Measurements from ENCODE around the gene CYGB.
"Not testable (repeated sequence)": the region's sequence is repeated elsewhere in the genome, so short reads cannot be mapped to it uniquely, and the experiment has no call there.

Gene CYGB

DNA sequence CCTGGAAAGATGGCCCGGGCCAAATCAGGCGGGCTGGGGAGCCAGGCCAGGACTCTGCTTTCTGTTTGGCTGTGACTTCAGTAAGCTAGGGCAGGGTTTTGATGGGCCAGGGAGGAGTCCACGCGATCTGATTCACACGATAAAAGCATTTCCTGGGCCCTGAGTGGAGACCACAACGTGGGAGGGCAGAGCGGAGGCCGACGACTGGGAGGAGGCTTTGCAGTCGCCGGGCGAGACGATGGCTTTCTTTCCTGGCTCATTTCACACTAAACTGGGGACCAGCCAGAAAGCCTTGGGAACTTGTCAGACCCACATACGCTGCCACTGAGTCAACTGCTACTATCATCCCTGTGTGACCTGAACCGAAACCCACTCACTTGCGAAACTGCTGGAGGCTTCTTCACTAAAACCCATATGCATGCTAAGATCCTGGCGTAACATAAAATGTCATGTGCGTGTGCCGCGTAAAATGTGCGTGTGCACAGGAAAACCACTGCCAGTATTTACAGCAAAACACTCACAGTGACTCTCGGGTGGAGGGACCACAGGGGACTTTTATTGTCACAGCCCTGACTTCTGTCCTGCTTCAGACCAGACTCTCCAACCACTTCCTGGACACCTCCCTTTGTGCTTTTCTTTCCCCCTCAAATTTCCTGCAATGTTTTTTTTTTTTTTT, 22.1 kb downstream of the CYGB start:
- Mint-ChIP-seq H3K27me3 (no peaks in the 10 kb centered on the region), H3K27ac (peak overlapping the region; percentile 95), H3K4me1 (ENCODE audit: low read depth) (peaks cover 39% of the 10 kb centered on the region), H3K9me3 (ENCODE audit: low read depth) (no peaks in the 10 kb centered on the region), H3K4me3 (peak overlapping the region; percentile 85), H3K36me3 (no peaks in the 10 kb centered on the region)

DNA sequence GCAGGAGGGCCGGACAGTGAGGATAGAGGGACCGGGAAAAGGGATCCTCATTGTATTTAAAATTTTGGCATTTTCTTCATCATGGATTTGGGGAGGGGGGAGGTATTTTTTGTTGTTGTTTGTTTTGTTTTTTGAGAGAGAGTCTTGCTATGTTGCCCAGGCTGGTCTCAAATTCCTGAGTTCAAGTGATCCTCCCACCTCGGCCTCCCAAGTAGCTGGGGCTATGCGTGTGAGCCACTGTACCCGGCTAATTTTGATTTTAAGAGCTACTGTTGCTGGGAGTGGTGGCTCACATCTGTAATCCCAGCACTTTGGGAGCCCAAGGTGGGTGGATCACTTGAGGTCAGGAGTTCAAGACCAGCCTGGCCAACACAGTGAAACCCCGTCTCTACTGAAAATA, 23.2 kb downstream of the CYGB start:
- not testable (repeated sequence) for H3K4me3 Mint-ChIP-seq; H3K27me3 Mint-ChIP-seq; H3K36me3 Mint-ChIP-seq; H3K9me3 Mint-ChIP-seq (ENCODE audit: low read depth)
- Mint-ChIP-seq H3K4me1 (ENCODE audit: low read depth) (peaks cover 39% of the 10 kb centered on the region), H3K27ac (peak overlapping the region; percentile 75)

DNA sequence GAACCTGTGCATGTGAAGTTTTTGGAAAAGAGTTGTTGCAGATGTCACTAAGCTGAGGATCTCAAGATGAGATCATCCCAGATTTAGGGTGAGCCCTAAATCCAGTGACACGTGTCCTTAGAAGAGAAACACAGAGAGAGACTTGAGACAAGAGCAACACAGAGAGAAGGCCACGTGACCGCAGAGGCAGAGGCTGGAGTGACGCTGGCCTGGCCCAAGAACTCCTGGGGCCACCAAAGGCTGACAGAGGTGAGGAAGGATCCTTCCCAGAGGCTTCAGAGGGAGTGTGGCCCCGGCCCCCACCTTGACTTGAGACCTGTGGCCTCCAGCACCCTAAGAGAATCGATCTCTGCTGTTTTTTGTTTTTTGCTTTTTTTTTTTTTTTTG, 24.2 kb downstream of the CYGB start:
- no peak overlapping the region for H3K4me3 Mint-ChIP-seq

DNA sequence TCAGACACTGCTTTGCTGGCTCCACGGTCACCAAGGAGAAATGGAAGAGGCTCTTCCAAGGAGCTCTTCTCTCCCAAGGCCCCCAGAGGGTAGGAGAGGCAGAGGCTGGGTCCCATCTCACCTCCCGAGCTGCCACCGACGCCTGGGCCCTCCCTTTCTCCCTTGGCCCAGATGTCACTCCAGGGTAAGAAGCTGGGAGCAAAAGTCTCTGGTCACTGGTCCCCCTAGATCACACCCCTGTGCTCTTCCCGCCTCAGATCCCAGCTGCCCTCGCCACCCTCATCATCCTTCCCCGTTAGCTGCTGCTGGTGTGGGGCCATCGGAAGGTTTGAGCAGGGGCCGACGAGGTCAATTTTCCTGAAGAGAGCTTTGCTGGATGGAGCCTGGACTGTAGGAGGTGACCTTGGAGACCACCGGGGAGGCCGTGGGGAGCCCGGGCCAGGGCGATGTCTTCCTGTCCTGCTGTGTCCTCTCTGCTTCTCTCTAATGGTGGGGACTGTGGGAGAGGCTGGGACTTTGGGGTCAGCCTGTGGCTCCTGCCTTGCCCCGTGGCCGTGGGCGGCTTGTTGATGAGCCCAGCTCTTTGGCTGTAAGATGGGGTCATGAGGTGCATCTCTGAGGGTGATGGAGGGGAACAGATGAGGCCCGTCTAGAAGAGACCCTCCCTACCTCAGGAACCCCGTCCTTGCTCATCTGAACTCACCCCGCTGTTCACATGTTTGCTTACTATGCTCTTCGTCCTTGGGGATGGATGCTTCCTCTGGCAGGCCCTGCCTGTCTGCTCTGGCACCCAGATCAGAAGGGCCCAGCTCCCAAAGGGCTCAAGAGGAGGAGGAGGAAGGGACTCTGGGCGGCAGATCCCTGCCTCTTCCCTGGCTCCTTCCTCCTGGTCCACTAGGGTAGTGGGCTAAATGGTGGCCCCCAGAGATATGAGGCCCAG, 24.9 kb downstream of the CYGB start:
- no peaks in the 10 kb centered on the region for H3K36me3 Mint-ChIP-seq
- peaks cover 32% of the 10 kb centered on the region for H3K4me1 Mint-ChIP-seq (ENCODE audit: low read depth)
- H3K27ac Mint-ChIP-seq = peak overlapping the region; percentile 75
- no peak overlapping the region for H3K4me3 Mint-ChIP-seq
- no peaks in the 10 kb centered on the region for H3K27me3 Mint-ChIP-seq
- H3K9me3 Mint-ChIP-seq (ENCODE audit: low read depth) = no peaks in the 10 kb centered on the region

More for the DNA sequence above, 24.2 kb downstream of the CYGB start:
- Mint-ChIP-seq H3K27me3 (no peaks in the 10 kb centered on the region), H3K27ac (peak overlapping the region; percentile 75), H3K36me3 (no peaks in the 10 kb centered on the region), H3K4me1 (ENCODE audit: low read depth) (peaks cover 37% of the 10 kb centered on the region), H3K9me3 (ENCODE audit: low read depth) (no peaks in the 10 kb centered on the region)

DNA sequence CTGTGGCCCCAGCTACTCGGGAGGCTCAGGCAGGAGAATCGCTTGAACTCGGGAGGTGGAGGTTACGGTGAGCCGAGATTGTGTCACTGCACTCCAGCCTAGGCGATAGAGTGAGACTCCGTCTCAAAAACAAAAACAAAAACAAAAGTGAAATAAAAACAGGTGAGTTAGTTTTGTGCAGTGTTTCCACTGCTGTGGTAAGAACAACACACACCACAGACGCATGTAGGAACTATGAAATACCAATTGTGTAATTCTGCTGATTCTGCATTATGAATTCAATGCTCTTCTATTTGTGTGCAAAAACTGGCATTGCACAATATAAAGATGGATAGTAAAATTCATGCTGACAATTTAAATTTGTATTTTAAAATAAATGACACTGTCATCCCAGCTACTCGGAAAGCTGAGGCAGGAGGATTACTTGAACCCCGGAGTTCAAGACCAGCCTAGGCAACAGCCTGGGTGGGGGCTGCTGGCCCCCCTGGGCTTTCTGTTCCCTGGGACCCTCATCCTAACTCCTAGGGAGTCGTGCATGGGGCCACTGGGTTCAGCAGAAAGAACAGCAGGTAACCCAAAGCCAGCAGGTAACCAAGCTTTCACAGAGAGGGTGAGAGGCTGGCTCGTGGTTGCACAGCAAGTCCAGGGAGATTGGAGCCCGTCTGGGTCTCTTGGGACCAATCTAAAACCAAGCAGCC, 25.7 kb downstream of the CYGB start:
- Mint-ChIP-seq H3K9me3 (ENCODE audit: low read depth) (no peaks in the 10 kb centered on the region), H3K27ac (no peak overlapping the region), H3K36me3 (no peaks in the 10 kb centered on the region), H3K4me3 (no peak overlapping the region), H3K4me1 (ENCODE audit: low read depth) (peaks cover 32% of the 10 kb centered on the region), H3K27me3 (no peaks in the 10 kb centered on the region)

DNA sequence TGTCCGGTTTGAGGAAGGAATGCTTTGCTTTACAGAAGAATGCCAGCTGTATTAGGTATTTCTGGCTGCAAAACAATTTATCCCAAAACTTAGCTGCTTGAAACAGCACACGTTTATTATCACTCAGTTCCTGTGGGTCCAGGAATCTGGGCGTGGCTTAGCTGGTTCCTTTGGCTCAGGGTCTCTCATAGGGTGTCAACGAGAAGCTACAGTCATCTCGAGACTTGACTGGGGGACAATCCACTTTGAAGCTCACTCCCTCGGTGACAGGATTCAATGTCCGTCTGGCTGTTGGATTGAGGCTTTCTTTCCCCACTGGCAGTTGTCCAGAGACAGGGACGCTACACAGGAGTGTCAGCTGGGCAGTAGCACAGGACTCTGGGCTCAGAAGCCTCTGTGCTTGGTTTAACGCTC, 26.7 kb downstream of the CYGB start:
- H3K4me1 Mint-ChIP-seq (ENCODE audit: low read depth) = peaks cover 28% of the 10 kb centered on the region
- no peaks in the 10 kb centered on the region for H3K9me3 Mint-ChIP-seq (ENCODE audit: low read depth)
- H3K36me3 Mint-ChIP-seq = no peaks in the 10 kb centered on the region
- no peak overlapping the region for H3K4me3 Mint-ChIP-seq
- H3K27me3 Mint-ChIP-seq = no peaks in the 10 kb centered on the region
- no peak overlapping the region for H3K27ac Mint-ChIP-seq

DNA sequence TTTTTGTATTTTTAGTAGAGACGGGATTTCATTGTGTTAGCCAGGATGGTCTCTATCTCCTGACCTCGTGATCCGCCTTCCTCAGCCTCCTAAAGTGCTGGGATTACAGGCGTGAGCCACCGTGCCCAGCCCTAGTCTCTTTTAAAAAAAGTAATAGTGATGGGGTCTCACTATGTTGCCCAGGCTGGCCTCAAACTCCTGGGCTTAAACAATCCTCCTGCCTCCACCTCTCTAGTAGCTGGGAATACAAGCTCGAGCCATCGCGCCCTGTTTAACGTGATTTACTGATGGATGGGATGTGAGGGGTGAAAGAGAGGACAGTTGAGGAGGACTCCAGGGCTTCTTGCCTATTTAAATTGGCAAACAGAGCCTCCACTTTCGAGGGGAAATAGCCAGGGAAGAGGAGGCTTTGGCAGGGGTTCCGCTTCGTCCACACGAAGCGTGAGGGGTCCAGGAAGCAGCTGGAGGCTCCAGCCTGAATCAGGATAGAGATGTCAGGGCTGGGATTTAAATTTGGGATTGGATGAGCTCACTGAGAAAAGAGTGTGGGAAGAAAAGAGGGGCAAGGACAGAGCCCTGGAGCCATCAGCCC, 28.9 kb downstream of the CYGB start:
- H3K27ac Mint-ChIP-seq = peak overlapping the region; percentile 50
- H3K36me3 Mint-ChIP-seq; H3K27me3 Mint-ChIP-seq; H3K9me3 Mint-ChIP-seq (ENCODE audit: low read depth); H3K4me3 Mint-ChIP-seq: not testable (repeated sequence)
- peaks cover 16% of the 10 kb centered on the region for H3K4me1 Mint-ChIP-seq (ENCODE audit: low read depth)

DNA sequence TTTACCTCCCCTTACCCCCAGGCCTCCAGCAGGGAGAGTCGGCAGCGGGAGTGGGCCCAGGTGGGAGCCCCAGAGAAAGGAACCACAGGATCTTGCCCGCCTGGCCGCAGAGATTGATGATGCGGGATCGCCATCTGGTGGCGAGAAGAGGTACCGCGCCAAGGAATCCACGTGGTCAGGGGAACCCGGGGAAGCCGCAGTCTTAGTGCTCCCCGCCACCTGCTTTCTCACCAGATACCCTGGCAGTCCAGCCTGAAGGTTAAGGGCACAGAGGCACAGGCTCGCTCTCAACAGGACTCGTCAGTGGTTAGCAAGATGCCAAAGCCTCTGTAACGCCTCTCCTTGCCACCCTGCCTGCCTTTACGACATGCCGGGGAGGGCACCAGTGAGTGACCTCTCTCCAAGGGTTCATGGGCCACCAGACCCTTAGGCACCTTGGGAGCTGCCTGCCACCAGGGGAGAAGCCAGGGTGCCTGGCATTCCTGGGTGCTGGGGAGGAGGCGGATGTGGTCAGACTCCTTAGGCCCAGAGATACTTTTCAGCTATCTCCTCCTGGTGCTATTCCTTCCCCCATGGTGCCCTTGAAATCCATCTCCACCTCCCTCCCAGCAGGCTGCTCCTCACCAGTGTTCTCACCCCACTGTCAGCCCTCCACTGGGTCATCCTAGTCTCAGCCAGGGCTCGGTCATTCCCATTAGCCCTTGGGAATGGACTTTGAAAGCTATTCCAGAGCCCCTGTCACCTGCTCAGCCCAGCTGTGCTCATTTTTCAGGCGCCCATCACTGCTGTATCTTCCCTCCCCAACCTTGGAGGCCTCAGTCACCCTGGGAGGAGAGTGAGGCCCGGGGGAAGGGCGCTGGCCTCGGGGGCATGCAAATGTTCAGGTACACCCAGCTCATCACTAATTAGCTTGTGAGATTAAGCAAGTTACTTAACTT, 30.8 kb downstream of the CYGB start:
- Mint-ChIP-seq H3K27ac (peak overlapping the region; percentile 34), H3K4me3 (no peak overlapping the region), H3K36me3 (no peaks in the 10 kb centered on the region), H3K9me3 (ENCODE audit: low read depth) (no peaks in the 10 kb centered on the region), H3K4me1 (ENCODE audit: low read depth) (peaks cover 11% of the 10 kb centered on the region), H3K27me3 (no peaks in the 10 kb centered on the region)

DNA sequence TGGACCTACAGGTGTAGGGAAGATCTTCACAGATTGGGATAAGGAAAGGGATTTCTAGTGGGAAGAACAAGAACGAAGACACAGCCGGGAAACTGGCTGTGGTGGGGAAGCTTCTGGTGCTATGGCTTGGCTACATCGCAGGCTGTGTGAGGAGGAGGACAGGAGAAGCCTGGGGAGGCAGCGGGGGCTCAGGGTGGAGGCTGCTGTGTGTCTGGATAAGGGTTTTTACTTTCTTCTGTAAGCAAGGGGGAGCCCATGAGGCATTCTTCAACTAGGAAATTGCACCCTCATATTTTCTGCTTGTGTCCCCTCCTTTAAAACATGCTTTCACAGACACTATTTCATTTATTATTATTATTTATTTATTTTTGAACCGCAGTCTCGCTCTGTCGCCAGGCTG, 33.4 kb downstream of the CYGB start:
- no peaks in the 10 kb centered on the region for H3K9me3 Mint-ChIP-seq (ENCODE audit: low read depth)
- peaks cover 19% of the 10 kb centered on the region for H3K4me1 Mint-ChIP-seq (ENCODE audit: low read depth)
- H3K27me3 Mint-ChIP-seq = no peaks in the 10 kb centered on the region
- H3K27ac Mint-ChIP-seq = peak overlapping the region; percentile 70
- H3K4me3 Mint-ChIP-seq = no peak overlapping the region
- H3K36me3 Mint-ChIP-seq = no peaks in the 10 kb centered on the region

DNA sequence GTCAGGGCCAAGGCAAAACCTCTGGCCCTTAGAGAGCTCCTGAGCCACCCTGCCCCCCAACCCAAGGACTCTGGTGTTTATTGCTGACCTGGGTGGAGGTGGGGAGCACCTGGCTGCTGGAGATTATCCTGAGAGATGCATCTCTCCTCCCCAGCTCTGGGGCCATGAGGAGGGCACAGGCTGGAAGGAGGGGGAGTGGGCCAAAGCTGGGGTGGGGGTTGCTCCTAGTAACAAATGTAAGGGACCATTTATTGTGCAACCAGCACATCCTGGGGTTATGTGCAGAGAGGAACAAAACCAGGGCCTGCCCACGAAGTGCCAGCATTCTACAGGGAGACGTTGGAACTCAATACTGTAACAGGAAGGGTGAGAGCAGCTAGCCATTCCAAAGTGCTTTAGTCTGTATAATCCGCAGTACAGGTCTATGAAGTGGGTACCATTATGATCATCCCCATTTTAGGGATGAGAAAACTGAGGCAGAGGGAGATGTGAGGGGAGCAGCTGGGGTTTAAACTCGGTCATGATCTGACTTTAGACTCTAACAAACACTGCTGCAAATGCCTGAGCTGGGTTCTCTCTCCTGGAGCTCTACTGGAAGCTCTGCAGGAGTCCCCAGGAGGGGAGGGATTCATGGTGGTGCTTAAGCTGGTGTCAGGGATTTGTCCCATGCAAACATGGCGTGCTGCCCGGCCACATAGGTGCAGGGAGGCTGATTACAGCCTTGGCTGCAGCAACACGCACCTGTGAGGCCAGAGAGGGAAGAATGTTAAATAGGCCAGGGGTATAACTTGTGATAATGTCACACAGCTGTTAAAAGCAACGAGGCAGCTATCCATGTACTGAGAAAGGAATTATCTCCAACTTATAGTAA, 34.9 kb downstream of the CYGB start:
- Mint-ChIP-seq H3K4me3 (no peak overlapping the region), H3K9me3 (ENCODE audit: low read depth) (no peaks in the 10 kb centered on the region), H3K27ac (no peak overlapping the region), H3K36me3 (no peaks in the 10 kb centered on the region), H3K4me1 (ENCODE audit: low read depth) (peaks cover 31% of the 10 kb centered on the region), H3K27me3 (no peaks in the 10 kb centered on the region)

DNA sequence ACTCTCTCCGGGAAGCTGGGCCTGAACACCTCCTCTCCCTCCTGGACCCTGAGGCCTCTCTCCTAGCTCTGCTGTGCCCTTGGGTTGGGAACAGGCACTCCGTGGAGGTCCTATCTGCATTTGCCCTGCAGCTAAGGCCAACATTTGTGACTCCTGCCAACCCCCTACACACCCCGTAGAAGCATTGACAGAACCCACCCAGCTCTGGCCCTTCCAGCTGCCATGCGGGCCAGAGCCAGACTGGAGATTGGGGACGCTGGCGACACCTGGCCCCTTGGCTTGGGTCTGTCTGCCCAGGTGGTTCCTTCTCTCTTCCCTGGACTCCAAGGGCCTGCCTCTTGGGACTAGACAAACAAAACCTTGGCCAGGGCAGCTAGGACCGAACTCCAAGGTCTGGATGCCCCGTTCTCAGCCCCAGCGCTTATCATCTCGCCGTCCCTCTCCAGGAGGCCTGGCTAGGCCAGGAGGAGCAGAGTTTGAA, 35.6 kb downstream of the CYGB start:
- H3K27ac Mint-ChIP-seq = peak overlapping the region; percentile 86
- peak overlapping the region; percentile 85 for H3K4me3 Mint-ChIP-seq
- no peaks in the 10 kb centered on the region for H3K27me3 Mint-ChIP-seq
- peaks cover 33% of the 10 kb centered on the region for H3K4me1 Mint-ChIP-seq (ENCODE audit: low read depth)
- H3K9me3 Mint-ChIP-seq (ENCODE audit: low read depth) = no peaks in the 10 kb centered on the region
- no peaks in the 10 kb centered on the region for H3K36me3 Mint-ChIP-seq

DNA sequence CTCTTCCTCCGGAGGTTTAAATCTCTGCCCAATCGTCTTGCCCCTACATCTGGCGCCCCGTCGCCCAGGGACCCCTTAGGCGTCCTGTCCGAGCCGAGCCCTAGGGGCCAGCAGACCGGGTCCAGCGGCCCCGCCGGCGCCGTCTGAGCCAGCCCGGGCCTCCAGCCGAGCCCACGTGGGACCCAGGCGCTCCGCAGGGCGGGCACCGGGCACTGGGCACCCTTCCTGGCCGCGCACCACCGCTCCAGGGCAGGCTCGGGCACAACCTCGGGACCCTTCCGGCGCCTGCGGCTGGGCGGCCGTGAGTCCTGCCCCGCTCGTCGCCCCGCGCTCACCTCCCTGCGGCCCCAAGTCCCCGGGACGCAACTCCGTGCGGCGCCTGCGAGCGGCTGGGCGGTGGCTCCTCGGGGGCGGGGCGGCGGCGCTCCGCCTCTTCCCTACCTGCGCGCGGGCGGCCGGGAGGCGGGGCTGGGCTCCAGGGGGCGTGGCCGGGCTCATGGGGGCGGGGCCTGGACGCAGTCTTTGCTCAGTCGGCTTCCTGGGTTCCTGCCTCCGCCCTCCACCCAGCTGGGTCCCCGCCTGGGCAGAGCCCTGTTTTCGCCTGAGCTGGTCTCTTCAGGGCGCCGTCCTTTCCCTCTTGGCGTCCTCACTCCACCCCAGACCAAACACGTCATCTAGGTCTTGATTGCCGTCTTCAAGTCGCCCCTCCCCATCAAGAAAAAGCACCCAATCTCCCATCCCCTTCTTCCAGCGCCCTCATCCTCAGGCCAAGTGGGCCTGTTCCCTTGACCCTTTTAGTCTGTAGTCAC, 36.3 kb downstream of the CYGB start, which contains the start of gene RHBDF2:
TSS of gene RHBDF2 (minus strand) at position 406 of the 809 bp plus-strand sequence. CDS start 19,899 bp downstream, outside the sequence.
- Mint-ChIP-seq H3K9me3 (ENCODE audit: low read depth) (no peaks in the 10 kb centered on the region), H3K4me1 (ENCODE audit: low read depth) (peaks cover 33% of the 10 kb centered on the region), H3K4me3 (peak within 1 kb of the TSS; percentile 91), H3K27ac (peak within 1 kb of the TSS; percentile 86), H3K27me3 (no peaks in the 10 kb centered on the region), H3K36me3 (no peaks in the 10 kb centered on the region)

DNA sequence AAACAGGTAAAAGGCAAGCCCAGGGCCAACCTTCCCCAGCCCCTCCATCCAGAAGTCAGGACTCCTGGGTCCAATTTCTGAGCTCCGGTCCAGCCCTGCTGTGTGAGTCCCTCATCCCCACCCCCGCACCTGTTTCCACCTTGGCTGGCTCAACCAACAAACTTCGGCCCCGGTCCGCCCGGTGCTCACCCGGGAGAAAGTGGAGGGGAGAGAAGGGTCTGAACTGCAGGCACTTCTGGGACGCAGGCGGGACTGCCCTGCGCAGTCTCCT, 36.8 kb downstream of the CYGB start:
- no peak overlapping the region for H3K27ac Mint-ChIP-seq
- peak overlapping the region; percentile 91 for H3K4me3 Mint-ChIP-seq
- no peaks in the 10 kb centered on the region for H3K9me3 Mint-ChIP-seq (ENCODE audit: low read depth)
- no peaks in the 10 kb centered on the region for H3K36me3 Mint-ChIP-seq
- peaks cover 33% of the 10 kb centered on the region for H3K4me1 Mint-ChIP-seq (ENCODE audit: low read depth)
- no peaks in the 10 kb centered on the region for H3K27me3 Mint-ChIP-seq
